ENCODE results near the gene PPARG. TPM values are rescaled to one million over a fixed set of nuclear protein-coding genes. Genes with fewer than 3 reads are reported as not detected.

PPARG gene
- total RNA-seq, 2 donors from 2014 or later: 7.0 to 12.9 TPM

DNA sequence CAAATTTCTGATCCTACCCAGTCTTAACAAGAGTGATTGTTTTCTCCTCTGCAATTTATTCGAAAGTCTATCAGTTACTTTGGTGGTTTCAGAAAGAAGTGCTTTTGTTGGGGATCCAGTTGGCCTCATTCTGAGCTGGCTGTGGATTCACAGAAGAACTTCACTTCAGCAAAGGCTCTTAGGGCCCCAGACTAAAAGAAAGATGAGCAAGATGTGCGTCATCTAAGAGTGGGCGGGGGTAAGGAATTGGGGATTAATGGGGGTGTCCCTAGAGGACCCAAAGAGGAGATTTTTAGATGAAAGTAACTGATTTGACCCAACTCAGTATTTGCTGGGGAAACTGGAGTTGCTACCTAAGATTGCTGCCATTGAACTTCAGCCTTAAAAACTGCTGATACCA lies 131.5 kb downstream of the PPARG start:
- Histone ChIP-seq H3K27me3 (replicated peaks; ENCODE audit: insufficient read depth) (no peaks in the 10 kb centered on the region), H3K36me3 (no peaks in the 10 kb centered on the region), H3K4me1 (replicated peaks) (no peaks in the 10 kb centered on the region), H3K9me3 (no peaks in the 10 kb centered on the region), H3K4me3 (no peak overlapping the region), H3K27ac (no peak overlapping the region)
- DNase-seq (ENCODE audit: low spot score): no peak
- 91% methylated on average over 3 of the region's 3 CpGs for WGBS
- TF ChIP-seq, protein P1, sequence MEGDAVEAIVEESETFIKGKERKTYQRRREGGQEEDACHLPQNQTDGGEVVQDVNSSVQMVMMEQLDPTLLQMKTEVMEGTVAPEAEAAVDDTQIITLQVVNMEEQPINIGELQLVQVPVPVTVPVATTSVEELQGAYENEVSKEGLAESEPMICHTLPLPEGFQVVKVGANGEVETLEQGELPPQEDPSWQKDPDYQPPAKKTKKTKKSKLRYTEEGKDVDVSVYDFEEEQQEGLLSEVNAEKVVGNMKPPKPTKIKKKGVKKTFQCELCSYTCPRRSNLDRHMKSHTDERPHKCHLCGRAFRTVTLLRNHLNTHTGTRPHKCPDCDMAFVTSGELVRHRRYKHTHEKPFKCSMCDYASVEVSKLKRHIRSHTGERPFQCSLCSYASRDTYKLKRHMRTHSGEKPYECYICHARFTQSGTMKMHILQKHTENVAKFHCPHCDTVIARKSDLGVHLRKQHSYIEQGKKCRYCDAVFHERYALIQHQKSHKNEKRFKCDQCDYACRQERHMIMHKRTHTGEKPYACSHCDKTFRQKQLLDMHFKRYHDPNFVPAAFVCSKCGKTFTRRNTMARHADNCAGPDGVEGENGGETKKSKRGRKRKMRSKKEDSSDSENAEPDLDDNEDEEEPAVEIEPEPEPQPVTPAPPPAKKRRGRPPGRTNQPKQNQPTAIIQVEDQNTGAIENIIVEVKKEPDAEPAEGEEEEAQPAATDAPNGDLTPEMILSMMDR (IDR thresholded peaks at IDR 0.05): no peak
- TF ChIP-seq POLR2A (IDR thresholded peaks at IDR 0.05): no peak
- TF ChIP-seq POLR2AphosphoS5 (IDR thresholded peaks at IDR 0.05): no peak
- intact Hi-C loops (cut with DNase I): no loop called here

DNA sequence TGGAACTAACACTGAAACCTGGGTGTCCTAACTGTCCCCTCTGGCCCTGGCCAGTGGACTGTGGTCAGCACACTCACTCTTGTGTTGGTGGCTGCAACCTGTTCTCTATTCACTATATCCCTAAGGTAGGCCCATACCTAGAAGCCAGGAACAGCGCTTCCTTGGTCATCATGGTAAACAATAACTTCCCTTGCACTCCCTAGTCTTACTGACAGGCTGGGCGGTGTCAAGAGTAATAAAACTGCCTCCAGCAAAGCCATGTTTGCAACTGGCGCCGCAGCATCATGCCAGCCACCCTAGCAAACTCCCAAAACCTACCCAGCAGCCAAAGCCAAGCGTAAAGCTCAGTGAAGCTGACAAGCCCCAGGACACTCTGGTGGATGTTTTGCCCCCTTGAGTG lies 132.3 kb downstream of the PPARG start:
- no peaks in the 10 kb centered on the region for H3K4me1 ChIP-seq (replicated peaks)
- TF ChIP-seq, protein P1 (IDR thresholded peaks at IDR 0.05): no peak
- TF ChIP-seq POLR2A (IDR thresholded peaks at IDR 0.05): no peak
- peak; percentile 41 for TF ChIP-seq POLR2AphosphoS5 (IDR thresholded peaks at IDR 0.05)
- WGBS: 51% methylated on average over 5 of the region's 5 CpGs
- DNase-seq (ENCODE audit: low spot score): peak; percentile 18
- H3K9me3 ChIP-seq: no peaks in the 10 kb centered on the region
- H3K27ac ChIP-seq: no peak overlapping the region
- no peaks in the 10 kb centered on the region for H3K36me3 ChIP-seq
- H3K4me3 ChIP-seq: no peak overlapping the region
- intact Hi-C loops (cut with DNase I): no loop called here
- no peaks in the 10 kb centered on the region for H3K27me3 ChIP-seq (replicated peaks; ENCODE audit: insufficient read depth)

DNA sequence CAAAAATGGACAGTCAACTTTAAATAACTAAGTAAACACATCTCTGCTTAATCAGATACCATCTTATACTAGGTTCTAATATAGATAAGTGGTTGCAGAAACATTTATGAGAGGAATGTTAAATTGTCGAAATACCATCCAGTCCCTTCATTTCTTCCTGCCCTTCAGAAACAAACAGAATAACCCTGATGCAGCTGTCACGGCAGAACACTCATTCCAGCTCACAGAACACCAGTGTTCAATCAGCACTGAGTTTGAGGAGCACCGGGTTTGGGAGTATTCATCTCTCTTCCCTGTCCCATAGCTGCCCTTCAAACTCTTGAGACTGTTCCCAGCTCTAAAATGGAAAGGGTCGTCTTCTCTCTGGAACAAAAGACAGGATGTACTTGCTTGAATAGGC lies 134.3 kb downstream of the PPARG start:
- 38% methylated on average over 4 of the region's 4 CpGs for WGBS

DNA sequence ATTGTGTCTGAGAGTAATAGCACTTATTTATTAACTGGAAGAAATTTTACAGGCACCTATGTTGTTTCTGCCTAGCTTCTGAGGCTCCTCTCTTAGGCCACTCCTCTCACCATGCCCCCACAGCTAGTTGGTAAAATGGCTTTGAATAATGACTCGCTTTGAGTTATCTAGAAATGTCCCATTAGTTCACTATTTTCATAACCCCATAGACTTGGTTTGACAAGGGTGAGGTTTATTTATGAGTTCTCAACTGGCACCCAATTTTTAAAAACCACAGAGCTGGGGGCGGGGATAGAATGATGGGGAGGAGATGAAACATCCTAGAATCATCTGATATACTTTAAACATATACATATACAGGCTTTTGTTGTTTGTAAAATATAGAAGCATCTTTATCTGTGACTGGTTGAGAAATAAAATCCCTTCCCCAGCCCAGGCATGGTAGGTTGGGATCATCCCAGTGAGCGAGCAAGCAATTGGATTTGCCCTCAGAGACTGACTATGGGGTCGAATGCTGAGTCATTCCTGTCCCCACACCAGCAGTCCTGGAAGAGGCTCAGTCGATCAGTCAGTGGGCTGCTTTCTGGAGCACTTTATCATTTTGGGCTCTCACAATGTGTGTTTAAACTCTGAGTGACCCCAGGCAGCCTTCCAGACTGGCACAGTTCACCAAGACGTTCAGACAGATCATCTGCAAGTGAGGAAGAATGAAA lies 135.2 kb downstream of the PPARG start:
- 43% methylated on average over 6 of the region's 6 CpGs for WGBS
- DNase-seq (ENCODE audit: low spot score): no peak
- TF ChIP-seq, protein P1 (IDR thresholded peaks at IDR 0.05): no peak
- no peak for TF ChIP-seq POLR2A (IDR thresholded peaks at IDR 0.05)
- no peak for TF ChIP-seq POLR2AphosphoS5 (IDR thresholded peaks at IDR 0.05)
- H3K4me1 ChIP-seq (replicated peaks): no peaks in the 10 kb centered on the region
- H3K4me3 ChIP-seq: no peak overlapping the region
- H3K36me3 ChIP-seq: no peaks in the 10 kb centered on the region
- no peaks in the 10 kb centered on the region for H3K9me3 ChIP-seq
- H3K27ac ChIP-seq: no peak overlapping the region
- intact Hi-C loops (cut with DNase I): no loop called here
- H3K27me3 ChIP-seq (replicated peaks; ENCODE audit: insufficient read depth): no peaks in the 10 kb centered on the region

More for the DNA sequence above, 134.3 kb downstream of the PPARG start:
- no peaks in the 10 kb centered on the region for H3K27me3 ChIP-seq (replicated peaks; ENCODE audit: insufficient read depth)
- intact Hi-C loops (cut with DNase I): no loop called here
- no peak for DNase-seq (ENCODE audit: low spot score)
- no peaks in the 10 kb centered on the region for H3K36me3 ChIP-seq
- H3K27ac ChIP-seq: no peak overlapping the region
- peak; percentile 14 for TF ChIP-seq POLR2AphosphoS5 (IDR thresholded peaks at IDR 0.05)
- TF ChIP-seq, protein P1 (IDR thresholded peaks at IDR 0.05): no peak
- no peaks in the 10 kb centered on the region for H3K4me1 ChIP-seq (replicated peaks)
- H3K4me3 ChIP-seq: no peak overlapping the region
- H3K9me3 ChIP-seq: no peaks in the 10 kb centered on the region

DNA sequence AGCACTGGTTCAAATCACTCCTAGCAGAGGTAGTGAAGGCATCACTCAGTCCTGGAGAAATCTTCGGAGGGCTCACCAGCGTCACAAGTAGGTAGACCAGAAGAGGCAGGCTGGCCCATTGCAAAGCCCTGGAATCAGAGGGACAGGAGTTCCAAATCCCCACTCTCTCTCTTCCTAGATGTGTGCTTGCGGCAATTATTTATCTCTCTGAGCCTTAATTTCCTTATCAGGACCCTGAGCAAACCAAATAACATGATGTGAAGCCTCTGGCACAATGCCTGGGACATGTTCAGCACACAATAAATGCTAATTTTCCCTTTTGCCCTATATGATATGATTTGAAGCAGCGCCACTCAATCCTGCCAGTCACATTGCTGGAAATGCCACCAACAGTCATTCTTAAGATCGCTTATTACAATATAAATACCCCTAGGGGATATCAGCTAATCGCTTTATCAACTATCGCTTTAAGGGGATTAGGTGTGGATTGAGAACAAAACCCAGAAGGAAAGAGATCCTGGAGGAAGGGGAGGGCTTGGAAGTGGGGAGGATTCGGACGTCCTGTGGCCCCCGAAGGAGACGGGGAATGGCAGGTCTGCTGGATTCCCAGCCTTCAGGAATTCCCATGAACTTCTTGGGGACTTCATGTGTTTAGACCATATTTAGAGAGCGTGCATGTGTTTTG lies 135.9 kb downstream of the PPARG start:
- TF ChIP-seq POLR2A (IDR thresholded peaks at IDR 0.05): no peak
- TF ChIP-seq, protein P1 (IDR thresholded peaks at IDR 0.05): no peak
- no peak for TF ChIP-seq POLR2AphosphoS5 (IDR thresholded peaks at IDR 0.05)
- no peaks in the 10 kb centered on the region for H3K4me1 ChIP-seq (replicated peaks)
- H3K4me3 ChIP-seq: no peak overlapping the region
- no peak for DNase-seq (ENCODE audit: low spot score)
- intact Hi-C loops (cut with DNase I): no loop called here
- no peaks in the 10 kb centered on the region for H3K9me3 ChIP-seq
- no peaks in the 10 kb centered on the region for H3K27me3 ChIP-seq (replicated peaks; ENCODE audit: insufficient read depth)
- H3K27ac ChIP-seq: no peak overlapping the region
- no peaks in the 10 kb centered on the region for H3K36me3 ChIP-seq
- WGBS: 95% methylated on average over 12 of the region's 12 CpGs
